Erythroblast (primary cell): Measurements from ENCODE around the gene FER.
A peak's percentile ranks its signal among the peaks of the same experiment; 100 is the strongest.
"Not testable (repeated sequence)": the region's sequence is repeated elsewhere in the genome, so short reads cannot be mapped to it uniquely, and the experiment has no call there.

Source experiments
- DNase-seq, 2 experiments: peaks; one replicate each; lab custom pipeline; 2025; lab: John Stamatoyannopoulos, UW
- GATA1 ChIP-seq: IDR thresholded peaks from 2 replicates; pipeline ENCODE4 v1.6.1; 2011; ENCODE audit warnings: low read depth, mild to moderate bottlenecking, control low read depth, low read length, moderate library complexity
- POLR2A ChIP-seq: IDR thresholded peaks from 2 replicates; pipeline ENCODE4 v1.6.1; 2011; ENCODE audit warnings: mild to moderate bottlenecking, low read length

FER gene

GRCh38 chr5:109161914-109162683 is 414.4 kb downstream of the FER start:
- no peak for DNase-seq
- no peak for TF ChIP-seq POLR2A
- TF ChIP-seq GATA1: no peak

- TF ChIP-seq POLR2A (no peak), GATA1 (no peak)
- DNase-seq: no peak
Measured at GRCh38 chr5:109163336-109163735, 415.6 kb downstream of the FER start.

GRCh38 chr5:109164001-109164400 is 416.3 kb downstream of the FER start:
- no peak for TF ChIP-seq GATA1
- TF ChIP-seq POLR2A: no peak
- no peak for DNase-seq

DNA sequence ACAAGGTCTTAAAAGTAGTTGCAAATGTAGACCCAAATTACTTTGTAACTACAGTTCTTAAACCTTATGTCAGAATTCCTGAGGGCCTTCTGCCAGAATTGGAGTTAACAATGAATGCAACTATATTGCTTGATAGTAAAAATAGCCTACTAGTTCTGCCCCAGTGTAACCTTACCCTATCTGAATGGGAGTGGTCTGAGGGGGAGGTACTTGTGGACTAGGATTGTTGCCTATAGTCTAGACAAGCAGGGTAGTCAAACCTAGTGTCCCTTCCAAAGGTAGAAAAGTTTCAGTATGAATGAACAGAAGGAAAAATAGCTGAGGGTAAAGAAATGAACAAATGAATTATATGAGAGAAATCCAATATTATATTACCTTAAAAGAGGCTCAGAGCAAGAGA is 419.9 kb downstream of the FER start:
- no peak for DNase-seq
- TF ChIP-seq GATA1: no peak
- no peak for TF ChIP-seq POLR2A

DNA sequence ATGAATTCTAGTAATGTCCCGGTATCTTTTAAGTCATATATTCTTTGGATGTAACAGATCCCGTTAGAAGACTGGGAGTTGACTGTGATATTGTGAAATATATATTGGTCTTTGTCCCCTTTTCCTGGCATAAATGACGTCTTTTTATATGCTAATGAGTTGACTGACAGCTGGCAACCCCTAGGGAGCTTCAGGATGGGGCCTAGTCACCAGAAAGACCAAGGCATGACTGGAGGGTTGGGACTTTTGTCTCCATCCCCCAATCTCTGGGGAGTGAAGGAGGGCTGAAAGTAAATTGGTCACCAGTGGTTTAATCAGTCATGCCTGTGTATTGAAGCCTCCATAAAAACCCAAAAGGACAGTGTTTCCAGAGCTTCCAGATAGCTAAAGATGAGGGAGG is 420.5 kb downstream of the FER start:
- TF ChIP-seq GATA1 (no peak), POLR2A (no peak)
- no peak for DNase-seq

- TF ChIP-seq POLR2A (no peak), GATA1 (no peak)
- no peak for DNase-seq
Measured at GRCh38 chr5:109170629-109171350, 423.1 kb downstream of the FER start.

DNA sequence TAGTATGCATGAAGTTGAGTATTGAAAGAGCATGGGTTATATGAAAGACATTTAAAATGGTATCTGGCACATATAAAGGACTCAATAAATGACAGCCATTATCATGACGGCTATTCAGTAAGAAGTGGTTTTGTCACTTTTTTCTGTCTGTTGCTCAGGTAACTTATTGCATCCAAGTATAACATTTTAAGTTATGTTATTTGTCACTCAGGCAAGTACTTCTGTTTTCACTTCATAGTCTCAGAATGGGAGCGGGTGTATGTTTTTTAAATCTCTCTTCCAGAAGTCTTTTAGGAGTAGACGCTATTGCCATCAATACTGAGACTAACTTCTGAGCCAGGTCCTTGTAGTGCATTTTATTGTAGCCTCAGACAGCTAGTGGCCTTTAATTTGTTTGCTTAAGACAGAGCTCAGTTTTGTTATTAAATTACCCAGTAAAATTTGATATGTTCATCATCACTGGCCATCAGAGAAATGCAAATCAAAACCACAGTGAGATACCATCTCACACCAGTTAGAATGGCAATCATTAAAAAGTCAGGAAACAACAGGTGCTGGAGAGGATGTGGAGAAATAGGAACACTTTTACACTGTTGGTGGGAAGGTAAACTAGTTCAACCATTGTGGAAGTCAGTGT is 423.9 kb downstream of the FER start:
- not testable (repeated sequence) for DNase-seq

DNA sequence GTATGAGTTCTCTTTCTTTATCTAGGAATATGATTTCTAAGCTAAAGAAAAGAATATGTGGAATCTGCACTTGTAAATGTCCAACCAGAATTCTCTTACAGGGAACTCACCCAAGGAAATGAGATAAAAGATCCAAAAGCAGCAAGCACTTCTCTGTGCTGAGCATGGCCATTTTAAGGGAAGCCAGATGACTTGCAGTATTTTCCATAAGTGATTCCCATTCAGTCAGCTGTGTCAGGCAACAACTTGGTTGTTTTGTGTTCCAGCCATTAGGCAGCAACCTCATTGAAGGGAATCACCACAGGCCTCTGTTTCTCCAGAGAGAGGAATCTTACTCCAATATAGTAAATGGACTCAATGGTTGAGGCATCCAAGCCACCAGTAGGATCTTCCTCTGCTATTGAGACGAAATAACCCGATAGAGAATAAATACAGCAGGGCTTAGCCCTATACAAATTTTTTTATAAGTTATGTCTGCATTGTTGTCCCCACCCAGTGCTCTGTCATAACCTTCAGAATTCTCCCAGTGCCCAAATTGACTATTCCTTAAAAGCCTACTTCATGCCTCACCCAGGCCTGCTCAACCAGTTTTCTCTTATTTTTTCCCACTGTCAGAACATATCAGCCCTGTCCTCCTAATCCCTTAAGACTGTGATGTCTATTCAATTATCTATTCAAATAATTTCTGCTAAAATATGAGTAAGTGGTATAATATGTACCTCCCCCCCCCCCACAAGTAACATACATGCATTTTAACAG is 425.5 kb downstream of the FER start:
- DNase-seq: no peak
- TF ChIP-seq POLR2A: no peak
- no peak for TF ChIP-seq GATA1

- no peak for DNase-seq
- TF ChIP-seq GATA1 (no peak), POLR2A (no peak)
Measured at GRCh38 chr5:109177227-109177626, 429.5 kb downstream of the FER start.

GRCh38 chr5:109177782-109178181 is 430.1 kb downstream of the FER start:
- TF ChIP-seq POLR2A: no peak
- no peak for TF ChIP-seq GATA1
- no peak for DNase-seq

GRCh38 chr5:109180668-109181067 is 433.0 kb downstream of the FER start:
- DNase-seq: no peak
- TF ChIP-seq GATA1 (no peak), POLR2A (no peak)

DNA sequence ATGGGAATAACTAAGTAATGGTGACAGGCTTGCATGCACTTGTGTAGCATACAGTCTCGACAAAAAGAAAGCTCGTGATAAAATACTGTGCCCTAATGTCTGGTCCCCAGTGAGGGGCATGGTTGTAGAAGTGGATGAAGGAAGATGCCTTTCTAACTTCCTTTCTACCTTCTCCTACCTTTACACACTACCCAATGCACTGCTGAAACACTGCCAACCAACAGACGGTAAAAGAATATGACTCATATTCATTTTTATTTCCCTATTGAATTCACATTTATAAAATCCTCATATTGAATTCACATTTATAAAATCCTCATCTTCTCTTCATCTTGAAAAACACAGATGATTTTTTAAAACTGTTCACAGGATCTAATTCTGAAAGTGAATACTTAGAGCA is 439.1 kb downstream of the FER start:
- DNase-seq: no peak
- TF ChIP-seq GATA1 (no peak), POLR2A (no peak)

DNA sequence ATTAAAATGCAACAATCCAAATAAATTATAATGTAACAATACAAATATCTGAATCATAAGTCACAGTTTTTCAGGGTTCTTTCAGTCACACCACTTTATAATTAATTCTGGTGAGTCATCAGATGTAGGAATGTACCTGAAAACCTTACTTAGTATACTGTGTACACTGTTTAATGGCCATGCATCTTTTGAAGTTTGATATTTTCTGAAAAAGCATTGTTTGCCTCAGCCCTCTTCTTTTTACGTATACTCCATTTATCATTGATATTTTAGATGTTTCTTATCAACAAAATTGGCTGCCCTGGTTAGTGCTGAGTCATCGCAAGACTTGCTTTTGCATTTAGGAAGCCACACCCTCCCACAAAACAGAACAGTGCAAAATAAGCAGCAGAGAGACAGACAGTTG is 443.5 kb downstream of the FER start:
- DNase-seq: peak; percentile 81 to 87
- TF ChIP-seq GATA1 (no peak), POLR2A (no peak)
